Measurements from ENCODE around the gene CNTNAP2.
"Not testable (repeated sequence)": the region's sequence is repeated elsewhere in the genome, so short reads cannot be mapped to it uniquely, and the experiment has no call there.

Gene CNTNAP2

DNA sequence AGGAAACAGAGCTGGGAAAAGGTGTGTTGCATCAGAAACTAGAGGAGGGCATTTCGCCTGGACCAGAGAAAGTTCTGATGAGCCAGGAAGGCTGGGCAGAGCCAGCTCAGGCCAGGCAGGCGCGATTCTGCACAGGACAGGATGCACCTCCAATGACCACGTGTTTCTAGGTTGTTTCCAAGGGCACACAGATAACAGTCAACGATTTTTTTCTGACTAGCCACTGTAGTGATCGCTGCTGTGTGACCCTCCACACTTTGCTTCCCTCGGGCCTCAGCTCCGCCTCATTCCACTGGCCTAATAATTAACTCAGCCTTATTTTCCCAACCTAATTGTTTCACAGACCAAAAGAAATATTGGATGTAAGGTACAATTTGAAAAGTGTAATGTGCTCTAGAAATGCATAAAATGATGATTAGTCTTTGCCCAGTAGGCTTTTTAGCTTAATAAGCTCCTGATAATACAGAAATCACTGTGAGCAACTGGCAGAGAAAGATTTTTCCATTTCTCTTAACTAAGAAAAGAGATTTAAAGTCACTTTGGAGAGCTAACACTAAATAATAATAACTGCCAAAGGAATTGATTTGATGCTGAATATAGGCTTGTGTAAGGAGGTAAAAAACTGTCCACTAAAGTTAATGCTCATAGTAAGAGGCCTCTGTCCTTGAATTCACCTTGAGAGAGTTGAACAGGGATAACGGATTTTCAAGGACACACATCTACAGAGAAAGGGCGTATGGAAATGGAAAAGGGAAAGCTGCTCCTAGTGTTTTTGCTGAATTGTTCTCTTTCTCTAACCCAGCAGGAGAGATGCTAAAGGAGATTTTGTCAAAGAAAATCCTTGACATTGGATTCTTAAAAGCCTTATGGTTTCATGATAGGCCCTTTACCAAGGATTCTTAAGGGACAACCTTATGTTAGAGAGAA, 2183.0 kb downstream of the CNTNAP2 start:
- no peak for DNase-seq

DNA sequence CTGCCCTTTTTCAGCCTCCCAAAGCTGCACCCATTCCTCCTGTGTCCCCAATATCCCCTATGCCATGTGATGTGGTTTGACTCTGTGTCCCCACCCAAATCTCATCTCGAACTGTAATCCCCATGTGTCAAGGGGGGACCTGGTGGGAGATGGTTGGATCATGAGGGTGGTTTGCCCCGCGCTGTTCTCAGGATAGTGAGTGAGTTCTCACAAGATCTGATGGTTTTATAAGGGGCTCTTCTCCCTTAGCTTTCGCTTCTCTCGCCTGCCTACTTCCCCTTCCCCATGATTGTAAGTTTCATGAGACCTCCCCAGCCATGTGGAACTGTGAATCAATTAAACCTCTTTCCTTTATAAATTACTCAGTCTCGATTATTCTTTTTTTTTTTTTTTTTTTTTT, 2185.8 kb downstream of the CNTNAP2 start:
- not testable (repeated sequence) for DNase-seq

GRCh38 chr7:148303295-148304082, 2186.9 kb downstream of the CNTNAP2 start:
- DNase-seq: no peak

DNA sequence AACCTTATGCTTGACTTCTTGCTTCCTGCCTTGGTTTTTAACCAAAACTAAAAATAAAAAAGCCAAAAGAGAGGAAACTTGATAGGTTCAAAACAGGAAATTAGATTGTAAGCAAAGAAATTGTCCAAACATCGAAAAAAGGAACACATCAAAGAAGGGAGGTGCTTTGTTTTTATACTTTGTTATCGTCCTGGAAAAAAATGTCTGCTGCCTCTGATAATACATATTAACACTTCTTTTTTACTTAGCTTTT, 2187.4 kb downstream of the CNTNAP2 start:
- DNase-seq: no peak

DNA sequence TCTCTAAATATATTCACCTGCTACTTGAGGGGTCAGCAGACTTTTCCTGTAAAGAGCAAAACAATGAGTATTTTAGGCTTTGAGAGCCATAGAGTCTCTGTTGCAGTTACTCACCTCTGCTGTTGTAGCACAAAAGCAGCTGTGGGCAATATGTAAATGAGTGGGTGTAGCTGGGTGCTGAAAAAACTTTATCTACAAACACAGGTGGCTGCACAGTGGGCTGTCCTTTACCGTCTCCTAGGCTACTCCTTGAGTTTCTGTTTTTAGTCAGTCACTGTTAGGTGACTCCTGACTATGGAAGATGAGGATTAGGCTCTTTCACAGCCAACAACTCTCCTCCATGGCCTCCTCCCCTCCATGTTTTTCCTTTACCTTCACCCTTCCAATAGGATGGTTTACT, 2187.9 kb downstream of the CNTNAP2 start:
- DNase-seq: no peak

DNA sequence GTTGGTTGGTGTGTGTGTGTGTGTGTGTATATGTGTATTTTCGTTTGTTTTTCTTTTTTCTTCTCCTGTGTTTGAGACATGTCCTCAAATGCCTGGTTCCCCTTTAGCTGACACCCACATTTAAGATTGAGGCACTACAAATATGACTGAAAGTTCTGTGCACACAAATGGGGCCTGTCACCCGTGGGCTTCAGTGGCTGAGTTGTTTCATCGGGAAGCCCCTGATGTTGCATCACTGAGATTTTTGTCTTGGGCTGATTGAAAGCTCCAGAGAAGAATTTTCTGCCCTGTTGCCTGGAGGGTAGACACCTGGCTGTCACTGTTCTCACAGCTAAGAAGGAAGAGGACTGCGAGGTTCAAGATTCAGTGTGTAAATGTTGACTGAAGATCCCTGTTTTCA, 2190.2 kb downstream of the CNTNAP2 start:
- DNase-seq: no peak

- no peak for DNase-seq
These were observed 2201.7 kb downstream of the CNTNAP2 start for GRCh38 chr7:148318102-148318811.

DNA sequence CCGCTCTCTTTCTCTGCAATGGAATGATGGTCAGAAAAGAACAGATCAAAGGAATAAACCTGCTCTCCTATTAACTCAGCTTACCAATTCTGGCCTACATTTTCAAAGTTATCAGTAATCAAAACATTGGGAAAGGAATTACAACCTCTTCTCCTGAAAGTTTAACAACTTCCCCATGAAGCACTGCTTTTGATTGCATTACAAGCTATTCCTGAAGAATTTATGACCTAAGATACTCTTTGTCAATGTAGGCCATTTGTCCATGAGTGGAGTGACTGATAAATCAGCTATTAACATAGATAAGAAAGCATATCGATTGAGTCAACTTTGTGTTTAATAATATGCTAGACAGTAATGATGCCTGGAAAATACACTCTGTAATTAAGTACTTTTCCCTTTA, 2202.2 kb downstream of the CNTNAP2 start:
- no peak for DNase-seq

- no peak for DNase-seq
These were observed 2202.8 kb downstream of the CNTNAP2 start for GRCh38 chr7:148319316-148319808.

- no peak for DNase-seq
These were observed 2208.6 kb downstream of the CNTNAP2 start for GRCh38 chr7:148325208-148325607.

DNA sequence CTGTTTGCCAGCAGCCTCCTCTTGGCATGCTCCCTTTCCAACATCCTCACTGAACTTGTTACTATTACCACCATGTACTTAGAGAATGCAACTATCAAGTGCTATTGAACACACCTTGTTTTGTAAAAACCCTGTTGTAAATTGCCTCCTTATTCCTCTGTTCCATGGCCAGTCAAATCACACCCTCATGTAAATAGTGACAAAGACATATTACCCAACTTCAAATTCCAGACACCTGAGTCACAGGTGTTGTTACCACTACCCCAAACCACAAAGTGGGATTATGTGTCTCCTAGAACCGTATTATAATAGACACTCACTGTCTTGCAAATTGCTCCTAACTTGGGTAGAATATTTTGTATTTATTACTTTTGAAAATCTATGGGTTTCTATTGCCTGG, 2210.8 kb downstream of the CNTNAP2 start:
- no peak for DNase-seq

- no peak for DNase-seq
These were observed 2212.3 kb downstream of the CNTNAP2 start for GRCh38 chr7:148328906-148329305.

- no peak for DNase-seq
These were observed 2213.7 kb downstream of the CNTNAP2 start for GRCh38 chr7:148330124-148330818.

GRCh38 chr7:148330822-148331221, 2214.2 kb downstream of the CNTNAP2 start:
- DNase-seq: no peak

GRCh38 chr7:148331456-148331855, 2214.9 kb downstream of the CNTNAP2 start:
- not testable (repeated sequence) for DNase-seq

- no peak for DNase-seq
These were observed 2215.9 kb downstream of the CNTNAP2 start for GRCh38 chr7:148332191-148333186.

- DNase-seq: no peak
These were observed 2217.9 kb downstream of the CNTNAP2 start for GRCh38 chr7:148334441-148334956.

- no peak for DNase-seq
These were observed 2218.5 kb downstream of the CNTNAP2 start for GRCh38 chr7:148334959-148335577.

- no peak for DNase-seq
These were observed 2219.2 kb downstream of the CNTNAP2 start for GRCh38 chr7:148335790-148336189.

GRCh38 chr7:148336411-148336810, 2219.8 kb downstream of the CNTNAP2 start:
- DNase-seq: no peak

All from NCI-H510A (cell line).